Left lung (tissue), 10 donors: ENCODE results near the gene COA4. TPM values are rescaled to one million over a fixed set of nuclear protein-coding genes. Genes with fewer than 3 reads are reported as not detected.

Source experiments
- ATAC-seq: fragments of 200-7000 bp; cut with Tn5 transposase; one replicate; pipeline ENCODE4 v1.9.1; 2020; ENCODE audit warnings: moderate library complexity
- DNase-seq, 4 donors: peaks; one replicate each; pipeline ENCODE4 v3.0.0-alpha.2; 2013 to 2020
- H3K27ac ChIP-seq, 2 donors: fragments of 200-600 bp; sonication (generic) in 1 of 2; one replicate each; pipeline versions ENCODE4 v1.5.0 to v1.8.0; 2020 to 2021
- H3K27me3 ChIP-seq, 2 donors: fragments of 200-600 bp; sonication (generic) in 1 of 2; one replicate each; pipeline versions ENCODE4 v1.5.0 to v1.8.0; 2020 to 2021
- H3K36me3 ChIP-seq, 2 donors: fragments of 200-600 bp; sonication (generic) in 1 of 2; one replicate each; pipeline versions ENCODE4 v1.5.0 to v1.8.0; 2020 to 2021
- H3K4me1 ChIP-seq, 2 donors: fragments of 200-600 bp; one replicate each; pipeline ENCODE4 v1.8.0; 2021
- H3K4me3 ChIP-seq, 2 donors: fragments of 200-600 bp; sonication (generic) in 1 of 2; one replicate each; pipeline versions ENCODE4 v1.5.0 to v1.8.0; 2020 to 2021; ENCODE audit warnings: mild to moderate bottlenecking in 1 of 2
- H3K9me3 ChIP-seq, 2 donors: fragments of 200-600 bp; sonication (generic) in 1 of 2; one replicate each; pipeline versions ENCODE4 v1.5.0 to v1.8.0; 2020 to 2021
- CTCF ChIP-seq, 2 donors: fragments of 200-600 bp; sonication (generic) in 1 of 2; IDR thresholded peaks; one replicate each; pipeline versions ENCODE4 v1.5.0 to v1.8.0; 2021; ENCODE audit warnings: antibody characterized with exemption in 2 of 2
- intact Hi-C, 2 donors: fragments of 100-400 bp; cut with DNase I; formaldehyde crosslinking; loops; one replicate each; pipeline versions ENCODE4 v1.11.2 to v1.14.2; 2022
- polyA plus RNA-seq, 6 donors: library from polyadenylated mRNA; unstranded; fragments of 120-200 nt; gene quantifications; one replicate each; pipeline ENCODE4 v1.2.1, GENCODE V29; 2013; ENCODE audit not compliant: insufficient read length in 6 of 6
- total RNA-seq, 2 donors: library from RNA; stranded (reverse); fragmentation: NEBNext Ultra II Directional; extraction: Animal tissue kit (Norgen Biotek cat#: 25700); gene quantifications; one replicate each; pipeline ENCODE4 v1.2.1, GENCODE V29; 2021
- donor health status: DM: no; HTN: yes; CAD: no.
- donor health status: DM: no; HTN: no; CAD: no.

Gene COA4
- total and polyA plus RNA-seq, 8 donors, result 44.0 to 66.8 (median 54.5) TPM

- Histone ChIP-seq H3K36me3 (peaks cover 0 to 85% of the 10 kb centered on the region in 2 donors), H3K9me3 (no peaks in the 10 kb centered on the region), H3K4me3 (no peak overlapping the region), H3K27me3 (no peaks in the 10 kb centered on the region), H3K4me1 (peaks cover 0 to 9% of the 10 kb centered on the region in 2 donors), H3K27ac (no peak overlapping the region)
- no peak for ATAC-seq
- no peak for DNase-seq
- no peak for TF ChIP-seq CTCF (IDR thresholded peaks at IDR 0.05)
- intact Hi-C loops, result no loop called here
Measured at GRCh38 chr11:73914284-73914683, 37.6 kb upstream of the COA4 start.

GRCh38 chr11:73913472-73913871 is 36.8 kb upstream of the COA4 start:
- no peaks in the 10 kb centered on the region for H3K27me3 ChIP-seq
- H3K4me1 ChIP-seq, result peaks cover 0 to 9% of the 10 kb centered on the region in 2 donors
- ATAC-seq (no peak), DNase-seq (no peak)
- no peak for TF ChIP-seq CTCF (IDR thresholded peaks at IDR 0.05)
- no peaks in the 10 kb centered on the region for H3K9me3 ChIP-seq
- intact Hi-C loops, result no loop called here
- H3K27ac ChIP-seq, result no peak overlapping the region
- peaks cover 0 to 83% of the 10 kb centered on the region in 2 donors for H3K36me3 ChIP-seq
- no peak overlapping the region for H3K4me3 ChIP-seq

- Histone ChIP-seq H3K9me3 (no peaks in the 10 kb centered on the region), H3K27me3 (no peaks in the 10 kb centered on the region), H3K4me1 (peaks cover 0 to 12% of the 10 kb centered on the region in 2 donors), H3K36me3 (peaks cover 0 to 68% of the 10 kb centered on the region in 2 donors), H3K4me3 (no peak overlapping the region), H3K27ac (no peak overlapping the region)
- DNase-seq (no peak), ATAC-seq (no peak)
- TF ChIP-seq CTCF (IDR thresholded peaks at IDR 0.05), result no peak
- intact Hi-C loops, result no loop called here
Measured at GRCh38 chr11:73912026-73912425, 35.4 kb upstream of the COA4 start.

GRCh38 chr11:73907191-73907590 is 30.5 kb upstream of the COA4 start:
- ATAC-seq (peak; percentile 74), DNase-seq (no peak)
- Histone ChIP-seq H3K27me3 (no peaks in the 10 kb centered on the region), H3K36me3 (peaks cover 0 to 47% of the 10 kb centered on the region in 2 donors), H3K4me1 (peaks cover 0 to 3% of the 10 kb centered on the region in 2 donors), H3K4me3 (no peak overlapping the region), H3K9me3 (no peaks in the 10 kb centered on the region), H3K27ac (no peak overlapping the region)
- intact Hi-C loops, result no loop called here
- TF ChIP-seq CTCF (IDR thresholded peaks at IDR 0.05), result no peak

- Histone ChIP-seq H3K27me3 (no peaks in the 10 kb centered on the region), H3K4me3 (no peak overlapping the region), H3K9me3 (no peaks in the 10 kb centered on the region), H3K36me3 (peaks cover 0 to 38% of the 10 kb centered on the region in 2 donors), H3K27ac (no peak overlapping the region), H3K4me1 (no peaks in the 10 kb centered on the region)
- DNase-seq (no peak), ATAC-seq (no peak)
- intact Hi-C loops, result no loop called here
- no peak for TF ChIP-seq CTCF (IDR thresholded peaks at IDR 0.05)
Measured at GRCh38 chr11:73902303-73902702, 25.7 kb upstream of the COA4 start.
